Measurements from ENCODE around the gene HS3ST4. TPM values are rescaled to one million over a fixed set of nuclear protein-coding genes. Genes with fewer than 3 reads are reported as not detected.

The HS3ST4 gene
- total and polyA plus RNA-seq, 8 donors: 0.09 to 0.11 (median 0.11) TPM; not detected in 4

- intact Hi-C loops (cut with DNase I): no loop called here
- no peaks in the 10 kb centered on the region for H3K9me3 ChIP-seq
- H3K36me3 ChIP-seq: no peaks in the 10 kb centered on the region
- no peak for TF ChIP-seq CTCF (IDR thresholded peaks at IDR 0.05)
- H3K27me3 ChIP-seq: no peaks in the 10 kb centered on the region
- no peak overlapping the region for H3K4me3 ChIP-seq
- ATAC-seq: no peak
- no peak for DNase-seq
- H3K27ac ChIP-seq: no peak overlapping the region
- H3K4me1 ChIP-seq: no peaks in the 10 kb centered on the region
Measured at GRCh38 chr16:26041952-26042668, 350.4 kb downstream of the HS3ST4 start.

DNA sequence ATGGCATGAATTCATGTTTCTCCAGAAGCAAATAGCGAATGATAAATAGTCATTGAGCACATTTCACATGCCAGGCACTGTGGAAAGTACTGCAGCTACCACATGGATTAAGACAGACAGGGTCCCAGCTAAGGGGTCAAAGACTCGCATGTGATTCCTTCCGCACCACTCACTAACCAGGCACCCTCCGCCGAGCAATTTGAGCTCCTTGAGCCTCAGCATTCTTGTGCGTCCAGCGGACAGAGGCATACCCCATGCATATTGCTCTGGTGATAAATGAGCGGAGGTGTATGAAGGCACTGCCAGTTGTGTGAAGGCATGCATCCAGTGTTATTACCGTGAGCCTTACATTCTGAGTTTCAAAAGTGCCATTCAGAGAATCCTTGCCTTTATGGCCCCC, 358.7 kb downstream of the HS3ST4 start:
- Histone ChIP-seq H3K27ac (no peak overlapping the region), H3K27me3 (peaks cover 0 to 5% of the 10 kb centered on the region in 2 donors), H3K9me3 (peaks cover 0 to 2% of the 10 kb centered on the region in 2 donors), H3K4me1 (no peaks in the 10 kb centered on the region), H3K36me3 (no peaks in the 10 kb centered on the region), H3K4me3 (no peak overlapping the region)
- no peak for TF ChIP-seq CTCF (IDR thresholded peaks at IDR 0.05)
- DNase-seq (no peak), ATAC-seq (no peak)
- intact Hi-C loops (cut with DNase I): no loop called here

DNA sequence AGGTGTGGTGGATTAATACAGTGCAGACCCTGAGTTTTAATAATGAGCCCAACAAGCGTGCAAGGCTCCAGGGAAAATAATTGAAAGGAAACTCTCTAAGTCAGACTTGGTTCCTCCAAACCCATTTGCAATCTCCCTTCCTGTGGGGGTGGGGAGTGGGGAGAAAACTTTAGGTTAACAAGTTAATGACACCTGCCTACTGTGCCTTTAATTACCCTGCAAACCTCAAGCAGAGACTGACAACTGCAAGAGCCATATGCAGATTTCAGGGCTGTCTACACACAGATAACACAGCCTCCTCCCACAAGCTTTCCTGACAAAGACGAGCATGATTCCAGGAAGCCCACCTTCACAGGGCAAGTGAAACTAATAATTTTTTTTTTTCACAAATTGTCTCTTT, 359.3 kb downstream of the HS3ST4 start:
- H3K9me3 ChIP-seq: peaks cover 0 to 2% of the 10 kb centered on the region in 2 donors
- no peaks in the 10 kb centered on the region for H3K36me3 ChIP-seq
- peaks cover 0 to 5% of the 10 kb centered on the region in 2 donors for H3K27me3 ChIP-seq
- no peaks in the 10 kb centered on the region for H3K4me1 ChIP-seq
- no peak overlapping the region for H3K27ac ChIP-seq
- no peak for TF ChIP-seq CTCF (IDR thresholded peaks at IDR 0.05)
- intact Hi-C loops (cut with DNase I): no loop called here
- no peak overlapping the region for H3K4me3 ChIP-seq
- DNase-seq: no peak
- no peak for ATAC-seq

DNA sequence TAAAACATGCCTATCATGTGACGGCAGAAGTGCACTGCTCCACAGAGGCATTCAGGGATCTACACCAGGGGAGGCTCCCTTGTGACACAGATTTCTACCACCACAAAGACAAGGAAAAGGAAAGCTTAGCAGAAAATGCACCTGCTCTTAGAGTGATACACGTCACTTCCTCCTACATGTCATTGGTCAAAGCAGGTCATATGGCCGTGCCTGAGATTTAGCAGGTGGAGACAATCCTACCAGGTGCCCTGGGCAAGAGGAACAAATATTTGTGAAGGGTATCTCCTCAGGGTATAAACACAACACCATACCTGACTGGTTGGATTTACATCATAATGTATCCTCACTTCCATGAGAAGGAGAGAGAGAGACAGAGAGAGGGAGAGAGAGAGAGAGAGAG, 362.1 kb downstream of the HS3ST4 start:
- TF ChIP-seq CTCF (IDR thresholded peaks at IDR 0.05): no peak
- no peak overlapping the region for H3K4me3 ChIP-seq
- intact Hi-C loops (cut with DNase I): no loop called here
- no peak overlapping the region for H3K27ac ChIP-seq
- H3K4me1 ChIP-seq: no peaks in the 10 kb centered on the region
- DNase-seq (no peak), ATAC-seq (no peak)
- peaks cover 0 to 16% of the 10 kb centered on the region in 2 donors for H3K9me3 ChIP-seq
- peaks cover 0 to 5% of the 10 kb centered on the region in 2 donors for H3K27me3 ChIP-seq
- no peaks in the 10 kb centered on the region for H3K36me3 ChIP-seq

DNA sequence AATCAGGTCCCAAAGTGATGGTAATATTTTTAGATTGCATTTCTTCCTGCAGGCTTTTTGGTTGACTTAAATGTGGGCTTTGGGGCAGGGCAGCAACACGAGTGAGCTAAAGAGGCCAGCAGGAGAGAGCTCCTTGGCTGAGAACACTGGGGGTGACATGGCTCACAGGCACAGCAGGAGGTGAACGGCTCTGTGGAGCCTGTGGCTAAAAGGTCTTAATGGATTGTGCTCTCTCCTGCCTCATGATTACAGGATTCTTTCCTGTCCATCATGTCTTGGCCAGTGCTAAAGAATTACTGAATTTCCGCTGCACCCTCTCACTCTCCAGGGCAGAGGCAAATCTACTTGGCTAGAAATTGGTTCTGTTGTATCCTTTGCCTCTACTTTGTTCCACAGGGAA, 366.6 kb downstream of the HS3ST4 start:
- Histone ChIP-seq H3K27me3 (no peaks in the 10 kb centered on the region), H3K4me3 (no peak overlapping the region), H3K27ac (no peak overlapping the region), H3K9me3 (peaks cover 0 to 17% of the 10 kb centered on the region in 2 donors), H3K36me3 (no peaks in the 10 kb centered on the region), H3K4me1 (no peaks in the 10 kb centered on the region)
- ATAC-seq (no peak), DNase-seq (no peak)
- no peak for TF ChIP-seq CTCF (IDR thresholded peaks at IDR 0.05)
- intact Hi-C loops (cut with DNase I): no loop called here
